Measurements from ENCODE around the gene VRK1. TPM values are rescaled to one million over a fixed set of nuclear protein-coding genes. Genes with fewer than 3 reads are reported as not detected.

VRK1 gene
- total RNA-seq, 4 donors from 2014 or later, result 13.7 to 17.9 (median 13.8) TPM; not detected in 1

DNA sequence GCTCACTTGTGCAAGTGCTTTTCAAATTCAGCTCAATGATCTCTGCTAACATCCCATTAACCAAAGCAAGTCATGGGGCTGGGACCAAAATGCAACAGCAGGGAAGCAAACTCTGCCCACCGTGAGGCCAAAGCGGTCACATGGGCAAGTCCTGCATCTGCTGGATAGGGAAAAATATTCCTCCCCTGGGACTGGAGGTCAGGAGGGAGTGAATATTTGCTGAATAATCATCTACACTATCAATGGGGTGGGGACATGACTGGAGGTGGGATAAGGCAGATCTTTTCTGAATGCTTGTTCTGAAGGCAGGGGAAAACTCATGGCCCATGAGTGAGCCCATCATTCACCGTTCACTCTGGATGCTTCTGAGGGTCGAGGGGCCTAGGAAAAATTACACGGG lies 45.1 kb upstream of the VRK1 start:
- Histone ChIP-seq H3K4me3 (no peak overlapping the region), H3K36me3 (no peaks in the 10 kb centered on the region), H3K27ac (no peak overlapping the region), H3K4me1 (no peaks in the 10 kb centered on the region), H3K27me3 (peaks cover under 1% of the 10 kb centered on the region), H3K9me3 (no peaks in the 10 kb centered on the region)
- intact Hi-C loops (cut with DNase I; ENCODE audit: low total_unique reads) (no loop called here), in situ Hi-C loops (cut with MboI; ENCODE audit: low pct_ligation_motif_present in 1 of 4, low pct_unique_long_range_greater_than_20kb in 1 of 4, low sequenced_read_pairs in 3 of 4) (no loop called here)
- no peak for DNase-seq
- TF ChIP-seq CTCF (IDR thresholded peaks at IDR 0.05), result no peak
- TF ChIP-seq POLR2A (IDR thresholded peaks at IDR 0.05), result no peak
- no peak for TF ChIP-seq POLR2AphosphoS5 (IDR thresholded peaks at IDR 0.05)
- no peak for TF ChIP-seq EP300 (IDR thresholded peaks at IDR 0.05; ENCODE audit: low read depth)
- 70 to 90% methylated on average over 2 to 5 of the region's 5 CpGs for WGBS, 2 donors (ENCODE audit: low coverage in 1 of 2)

DNA sequence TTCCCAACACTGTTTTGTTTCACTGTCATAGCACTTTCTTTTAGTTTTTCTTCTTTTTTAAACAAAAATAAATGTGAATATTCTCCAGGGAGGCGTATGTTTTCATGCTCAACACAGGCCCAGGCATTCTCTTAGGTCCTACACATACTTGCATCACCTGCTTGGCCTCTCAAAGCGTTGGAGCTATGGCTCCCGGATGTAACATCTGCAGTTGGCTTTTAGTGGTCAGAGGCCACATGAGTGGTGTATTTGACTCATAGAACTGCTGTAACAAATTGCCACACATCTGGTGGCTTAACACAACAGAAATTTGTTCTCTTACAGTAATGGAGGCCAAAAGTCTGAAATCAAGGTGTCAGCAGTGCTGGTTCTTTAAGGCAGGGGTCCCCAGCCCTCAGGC lies 44.6 kb upstream of the VRK1 start:
- in situ Hi-C loops (cut with MboI; ENCODE audit: low pct_ligation_motif_present in 1 of 4, low pct_unique_long_range_greater_than_20kb in 1 of 4, low sequenced_read_pairs in 3 of 4), result no loop called here
- no peak overlapping the region for H3K27ac ChIP-seq
- DNase-seq, result no peak
- H3K4me3 ChIP-seq, result no peak overlapping the region
- TF ChIP-seq EP300 (IDR thresholded peaks at IDR 0.05; ENCODE audit: low read depth) (no peak), POLR2AphosphoS5 (IDR thresholded peaks at IDR 0.05) (no peak), POLR2A (IDR thresholded peaks at IDR 0.05) (no peak), CTCF (IDR thresholded peaks at IDR 0.05) (no peak)
- intact Hi-C loops (cut with DNase I; ENCODE audit: low total_unique reads), result no loop called here
- H3K4me1 ChIP-seq, result no peaks in the 10 kb centered on the region
- no peaks in the 10 kb centered on the region for H3K27me3 ChIP-seq
- no peaks in the 10 kb centered on the region for H3K9me3 ChIP-seq
- 33 to 73% methylated on average over 1 to 3 of the region's 3 CpGs for WGBS, 2 donors (ENCODE audit: low coverage in 1 of 2)
- no peaks in the 10 kb centered on the region for H3K36me3 ChIP-seq

DNA sequence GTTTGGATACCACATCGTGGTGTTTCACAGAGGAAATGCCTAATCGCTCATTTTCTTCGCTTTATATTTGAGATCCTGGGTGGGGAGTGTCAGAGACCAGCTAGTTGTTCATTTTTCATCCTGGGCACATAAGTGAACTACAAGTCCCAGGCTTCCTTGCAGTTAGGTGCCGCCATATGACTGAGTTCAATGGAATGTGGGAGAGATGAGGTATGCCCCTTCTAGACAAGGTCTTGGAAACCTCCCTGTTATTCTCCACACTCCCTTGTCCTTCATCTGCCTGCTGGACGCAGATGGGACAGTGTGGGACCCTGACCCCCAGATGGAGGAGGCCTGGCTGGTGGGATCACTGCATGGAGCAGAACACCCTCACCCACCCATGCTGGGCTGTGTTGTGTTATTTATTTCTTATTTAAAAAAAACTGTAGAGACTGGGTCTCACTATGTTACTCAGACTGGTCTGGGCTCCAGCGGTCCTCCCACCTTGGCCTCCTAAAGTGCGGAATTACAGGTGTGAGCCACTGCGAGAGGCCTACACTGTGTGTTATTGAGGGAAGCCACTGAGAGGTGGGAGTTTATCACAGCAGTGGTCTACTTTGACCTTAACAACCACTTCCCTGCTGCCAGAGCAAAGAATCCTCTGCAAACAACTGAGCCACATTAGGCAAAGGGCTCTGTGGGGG lies 42.9 kb upstream of the VRK1 start:
- H3K27me3 ChIP-seq, result no peaks in the 10 kb centered on the region
- H3K36me3 ChIP-seq, result no peaks in the 10 kb centered on the region
- H3K4me1 ChIP-seq, result no peaks in the 10 kb centered on the region
- DNase-seq, result no peak
- no peak overlapping the region for H3K4me3 ChIP-seq
- in situ Hi-C loops (cut with MboI; ENCODE audit: low pct_ligation_motif_present in 1 of 4, low pct_unique_long_range_greater_than_20kb in 1 of 4, low sequenced_read_pairs in 3 of 4) (no loop called here), intact Hi-C loops (cut with DNase I; ENCODE audit: low total_unique reads) (no loop called here)
- WGBS, 2 donors (ENCODE audit: low coverage in 1 of 2), result 89 to 100% methylated on average over 1 to 8 of the region's 8 CpGs
- TF ChIP-seq EP300 (IDR thresholded peaks at IDR 0.05; ENCODE audit: low read depth) (no peak), POLR2A (IDR thresholded peaks at IDR 0.05) (no peak), POLR2AphosphoS5 (IDR thresholded peaks at IDR 0.05) (no peak), CTCF (IDR thresholded peaks at IDR 0.05) (no peak)
- no peak overlapping the region for H3K27ac ChIP-seq
- H3K9me3 ChIP-seq, result no peaks in the 10 kb centered on the region

- H3K9me3 ChIP-seq, result no peaks in the 10 kb centered on the region
- intact Hi-C loops (cut with DNase I; ENCODE audit: low total_unique reads), result no loop called here
- no peaks in the 10 kb centered on the region for H3K27me3 ChIP-seq
- no peaks in the 10 kb centered on the region for H3K36me3 ChIP-seq
- 72 to 83% methylated on average over 2 to 6 of the region's 6 CpGs for WGBS, 2 donors (ENCODE audit: low coverage in 1 of 2)
- TF ChIP-seq EP300 (IDR thresholded peaks at IDR 0.05; ENCODE audit: low read depth), result no peak
- no peak for TF ChIP-seq POLR2AphosphoS5 (IDR thresholded peaks at IDR 0.05)
- no peak for TF ChIP-seq POLR2A (IDR thresholded peaks at IDR 0.05)
- TF ChIP-seq CTCF (IDR thresholded peaks at IDR 0.05), result no peak
- H3K27ac ChIP-seq, result no peak overlapping the region
- no peak for DNase-seq
- no peaks in the 10 kb centered on the region for H3K4me1 ChIP-seq
- no peak overlapping the region for H3K4me3 ChIP-seq
- in situ Hi-C loops (cut with MboI; ENCODE audit: low pct_ligation_motif_present in 1 of 4, low pct_unique_long_range_greater_than_20kb in 1 of 4, low sequenced_read_pairs in 3 of 4), result no loop called here
Observed at GRCh38 chr14:96754845-96755184, 42.4 kb upstream of the VRK1 start.

All from transverse colon (tissue), 4 donors.